Karpas-422 (cell line): Measurements from ENCODE around the gene STRAP. TPM values are rescaled to one million over a fixed set of nuclear protein-coding genes. Genes with fewer than 3 reads are reported as not detected.
A peak's percentile ranks its signal among the peaks of the same experiment; 100 is the strongest.

ENCODE experiments used
- DNase-seq: peaks from one replicate; pipeline ENCODE4 v3.0.0-alpha.2; 2015
- H2AFZ ChIP-seq: fragments of 200-600 bp; sonication (generic); 2 replicates; pipeline ENCODE4 v1.6.1; 2014; ENCODE audit warnings: antibody characterized with exemption, low read length, mixed read lengths
- H3K27ac ChIP-seq: fragments of 200-600 bp; sonication (generic); 2 replicates; pipeline ENCODE4 v1.5.1; 2014; ENCODE audit warnings: mild to moderate bottlenecking, low read length, moderate library complexity
- H3K27me3 ChIP-seq: fragments of 200-600 bp; sonication (generic); 2 replicates; pipeline ENCODE4 v1.6.1; 2014; ENCODE audit warnings: low read length, mixed read lengths
- H3K36me3 ChIP-seq: fragments of 200-600 bp; sonication (generic); 2 replicates; pipeline ENCODE4 v1.6.1; 2014; ENCODE audit warnings: low read length, mixed read lengths; ENCODE audit not compliant: insufficient read depth
- H3K4me1 ChIP-seq: fragments of 200-600 bp; sonication (generic); 2 replicates; pipeline ENCODE4 v1.6.1; 2014; ENCODE audit warnings: mild to moderate bottlenecking, low read length, mixed read lengths
- H3K4me2 ChIP-seq: fragments of 200-600 bp; sonication (generic); 2 replicates; pipeline ENCODE4 v1.6.1; 2014; ENCODE audit warnings: low read length, low read depth, mild to moderate bottlenecking; ENCODE audit not compliant: poor library complexity, severe bottlenecking
- H3K4me3 ChIP-seq: fragments of 200-600 bp; sonication (generic); 2 replicates; pipeline ENCODE4 v1.5.1; 2014; ENCODE audit warnings: mild to moderate bottlenecking, antibody characterized with exemption, low read length, mixed read lengths
- H3K79me2 ChIP-seq: fragments of 200-600 bp; sonication (generic); 2 replicates; pipeline ENCODE4 v1.6.1; 2014; ENCODE audit warnings: mild to moderate bottlenecking, low read length, mixed read lengths
- H3K9ac ChIP-seq: fragments of 200-600 bp; sonication (generic); 2 replicates; pipeline ENCODE4 v1.6.0; 2014; ENCODE audit warnings: low read length
- H3K9me2 ChIP-seq: fragments of 200-600 bp; sonication (generic), shearing (Covaris generic); replicated peaks from 2 replicates; pipeline ENCODE4 v1.6.0; 2014; ENCODE audit warnings: mild to moderate bottlenecking, low read length, moderate library complexity; ENCODE audit not compliant: insufficient read depth
- H3K9me3 ChIP-seq: fragments of 300-700, 200-600 bp; sonication (generic); 2 replicates; pipeline ENCODE4 v1.6.1; 2014; ENCODE audit warnings: low read length, mixed read lengths
- H4K20me1 ChIP-seq: fragments of 200-600 bp; sonication (generic); 2 replicates; pipeline ENCODE4 v1.6.1; 2014; ENCODE audit warnings: mild to moderate bottlenecking, antibody characterized with exemption, low read length, low read depth; ENCODE audit not compliant: insufficient read depth
- total RNA-seq: library from RNA; depleted of rRNA; stranded (reverse); fragments of >200 nt; shearing (Covaris generic); gene quantifications from 2 replicates; pipeline ENCODE4 v1.2.3, GENCODE V29; 2014; ENCODE audit warnings: low replicate concordance

The STRAP gene
- total RNA-seq, 1 experiment from 2014 or later = 89.3 TPM

DNA sequence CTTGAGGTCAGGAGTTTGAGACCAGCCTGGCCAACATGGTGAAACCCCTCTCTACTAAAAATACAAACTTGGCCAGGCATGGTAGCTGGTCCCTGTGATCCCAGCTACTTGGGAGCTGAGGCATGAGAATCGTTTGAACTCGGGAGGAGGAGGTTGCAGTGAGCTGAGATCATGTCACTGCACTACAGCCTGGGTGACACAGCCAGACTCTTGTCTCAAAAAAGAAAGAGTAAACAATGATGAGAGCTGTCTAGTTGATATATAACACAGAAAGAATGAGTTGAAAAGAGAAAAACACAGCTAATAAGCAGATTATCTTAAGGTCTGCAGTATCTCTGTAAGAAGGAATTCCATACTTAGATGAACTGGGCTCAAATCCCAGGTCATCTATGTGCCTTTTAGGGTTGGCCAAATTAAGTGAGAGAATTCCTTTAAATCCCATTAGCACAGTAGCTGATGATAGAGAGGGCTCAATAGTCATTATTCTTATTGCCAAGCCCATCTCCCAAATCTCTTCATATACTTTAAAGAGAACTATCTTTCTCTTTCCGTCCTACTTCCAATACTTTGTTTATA, 31.1 kb upstream of the STRAP start:
- H3K4me2 ChIP-seq = no peak overlapping the region
- H3K9me2 ChIP-seq = no peaks in the 10 kb centered on the region
- no peaks in the 10 kb centered on the region for H3K79me2 ChIP-seq
- DNase-seq = no peak
- no peaks in the 10 kb centered on the region for H4K20me1 ChIP-seq
- no peak overlapping the region for H3K27ac ChIP-seq
- no peaks in the 10 kb centered on the region for H3K4me1 ChIP-seq
- H3K27me3 ChIP-seq = no peaks in the 10 kb centered on the region
- no peak overlapping the region for H3K9ac ChIP-seq
- no peaks in the 10 kb centered on the region for H3K9me3 ChIP-seq
- H3K36me3 ChIP-seq = no peaks in the 10 kb centered on the region
- no peak overlapping the region for H2AFZ ChIP-seq
- no peak overlapping the region for H3K4me3 ChIP-seq

DNA sequence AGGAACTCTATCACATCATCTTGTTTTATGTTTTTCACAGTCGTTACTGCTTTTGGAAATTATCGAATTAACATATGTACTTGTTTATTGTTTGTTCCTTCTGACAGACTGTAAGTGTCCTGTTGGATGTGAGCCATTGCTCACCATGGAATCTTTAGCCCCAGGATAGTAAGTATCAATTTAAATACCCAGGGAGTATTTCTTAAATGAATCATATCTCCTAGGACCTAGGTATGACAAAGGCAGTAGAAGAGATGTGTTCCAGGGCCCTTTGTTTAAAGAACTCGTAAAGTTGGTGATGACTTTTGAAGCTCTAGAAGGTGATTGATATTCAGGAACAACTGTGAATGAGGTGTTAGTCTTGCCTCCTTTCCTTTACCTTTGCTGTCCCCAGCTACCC, 30.3 kb upstream of the STRAP start:
- DNase-seq = no peak
- no peaks in the 10 kb centered on the region for H3K36me3 ChIP-seq
- no peaks in the 10 kb centered on the region for H3K4me1 ChIP-seq

DNA sequence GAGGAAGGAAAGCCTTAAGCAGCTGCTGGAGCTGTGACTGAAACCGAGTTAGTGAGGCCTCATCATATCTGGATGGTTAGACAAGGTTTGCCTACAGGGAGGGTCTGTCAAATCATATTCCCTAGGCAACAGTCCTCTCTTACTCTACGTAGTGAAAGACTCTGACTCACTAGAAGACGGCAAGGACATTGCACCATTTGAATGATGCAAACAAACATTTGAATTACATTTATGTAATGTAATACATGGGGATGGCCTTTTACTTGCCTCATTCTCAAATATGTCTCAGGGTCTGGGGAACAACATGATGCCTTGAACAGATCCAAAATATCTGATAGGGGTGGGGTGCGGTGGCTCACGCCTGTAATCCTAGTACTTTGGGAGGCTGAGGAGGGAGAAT, 29.8 kb upstream of the STRAP start:
- H3K9me2 ChIP-seq = no peaks in the 10 kb centered on the region
- no peaks in the 10 kb centered on the region for H3K79me2 ChIP-seq
- no peaks in the 10 kb centered on the region for H3K36me3 ChIP-seq
- no peak overlapping the region for H2AFZ ChIP-seq
- H3K4me1 ChIP-seq = no peaks in the 10 kb centered on the region
- H3K9ac ChIP-seq = no peak overlapping the region
- no peak overlapping the region for H3K4me3 ChIP-seq
- H3K4me2 ChIP-seq = no peak overlapping the region
- H3K27ac ChIP-seq = no peak overlapping the region
- DNase-seq = no peak
- no peaks in the 10 kb centered on the region for H3K9me3 ChIP-seq
- no peaks in the 10 kb centered on the region for H3K27me3 ChIP-seq
- no peaks in the 10 kb centered on the region for H4K20me1 ChIP-seq

More for the DNA sequence above, 30.3 kb upstream of the STRAP start:
- no peak overlapping the region for H3K4me3 ChIP-seq
- no peak overlapping the region for H2AFZ ChIP-seq
- H3K9me3 ChIP-seq = no peaks in the 10 kb centered on the region
- H3K27me3 ChIP-seq = no peaks in the 10 kb centered on the region
- H3K79me2 ChIP-seq = no peaks in the 10 kb centered on the region
- H3K9ac ChIP-seq = no peak overlapping the region
- H3K27ac ChIP-seq = no peak overlapping the region
- no peak overlapping the region for H3K4me2 ChIP-seq
- H3K9me2 ChIP-seq = no peaks in the 10 kb centered on the region
- no peaks in the 10 kb centered on the region for H4K20me1 ChIP-seq

DNA sequence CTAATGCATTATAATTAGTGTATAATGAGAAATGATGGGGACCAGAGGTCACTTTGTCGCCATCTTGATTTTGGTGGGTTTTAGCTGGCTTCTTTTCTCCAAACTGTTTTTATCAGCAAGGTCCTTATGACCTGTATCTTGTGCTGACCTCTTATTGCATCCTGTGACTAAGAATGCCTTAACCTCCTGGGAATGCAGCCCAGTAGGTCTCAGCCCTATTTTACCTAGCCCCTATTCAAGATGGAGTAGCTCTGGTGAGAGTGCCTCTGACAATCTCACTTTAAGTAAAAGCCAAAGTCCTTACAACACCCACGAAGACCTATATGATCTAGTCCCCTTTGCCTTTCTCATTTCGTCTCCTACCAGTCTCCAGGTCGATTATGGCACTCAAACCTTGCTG, 28.3 kb upstream of the STRAP start:
- Histone ChIP-seq H3K4me3 (no peak overlapping the region), H2AFZ (no peak overlapping the region), H3K9me3 (no peaks in the 10 kb centered on the region), H3K79me2 (no peaks in the 10 kb centered on the region), H3K4me1 (no peaks in the 10 kb centered on the region), H3K9ac (no peak overlapping the region), H3K9me2 (no peaks in the 10 kb centered on the region), H4K20me1 (no peaks in the 10 kb centered on the region), H3K4me2 (no peak overlapping the region), H3K36me3 (no peaks in the 10 kb centered on the region), H3K27ac (no peak overlapping the region), H3K27me3 (no peaks in the 10 kb centered on the region)
- no peak for DNase-seq

DNA sequence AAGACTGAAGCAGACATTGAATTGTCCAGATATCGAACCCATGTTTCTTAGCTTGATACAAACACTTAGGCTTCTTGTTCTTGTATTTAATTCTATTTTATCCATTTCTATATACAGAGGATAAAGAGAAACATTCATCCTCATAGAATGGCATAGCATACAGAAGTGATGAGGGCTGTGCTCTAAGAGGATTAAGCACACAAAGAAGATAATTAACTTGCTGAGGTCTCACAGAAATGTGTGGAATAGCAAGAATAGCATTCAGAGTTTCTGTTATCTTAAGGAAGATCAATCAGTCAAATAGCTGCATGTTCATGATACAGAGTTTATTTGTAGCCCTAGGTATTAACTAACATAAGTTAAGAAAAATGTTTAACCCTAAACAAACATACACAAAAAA, 27.3 kb upstream of the STRAP start:
- Histone ChIP-seq H3K4me3 (no peak overlapping the region), H3K9ac (no peak overlapping the region), H3K36me3 (no peaks in the 10 kb centered on the region), H3K27me3 (no peaks in the 10 kb centered on the region), H3K79me2 (no peaks in the 10 kb centered on the region), H2AFZ (no peak overlapping the region), H4K20me1 (no peaks in the 10 kb centered on the region), H3K9me3 (no peaks in the 10 kb centered on the region), H3K27ac (no peak overlapping the region), H3K9me2 (no peaks in the 10 kb centered on the region), H3K4me1 (no peaks in the 10 kb centered on the region), H3K4me2 (no peak overlapping the region)
- DNase-seq = no peak

DNA sequence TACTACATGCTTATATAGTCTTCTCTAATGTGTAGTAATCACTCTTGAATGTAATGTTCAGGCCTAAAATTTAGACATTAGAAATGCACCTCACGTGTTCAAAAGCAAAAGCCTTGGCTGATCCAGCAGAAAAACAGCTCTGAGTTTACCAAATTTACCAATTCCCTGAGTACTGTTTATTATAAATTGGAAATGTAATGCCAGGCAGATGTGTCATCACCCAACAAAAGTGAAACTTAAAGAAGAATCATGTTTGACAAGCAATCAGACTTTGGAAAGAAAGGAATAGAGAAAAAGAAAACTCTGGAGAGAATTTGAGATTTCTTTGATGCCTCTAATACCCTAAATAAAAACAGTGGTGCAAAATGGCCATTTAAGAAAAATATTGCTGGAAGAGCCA, 26.5 kb upstream of the STRAP start:
- Histone ChIP-seq H3K9me2 (no peaks in the 10 kb centered on the region), H3K27ac (no peak overlapping the region), H3K36me3 (no peaks in the 10 kb centered on the region), H3K79me2 (no peaks in the 10 kb centered on the region), H4K20me1 (no peaks in the 10 kb centered on the region), H3K4me2 (no peak overlapping the region), H3K9me3 (no peaks in the 10 kb centered on the region), H3K9ac (no peak overlapping the region), H3K4me1 (no peaks in the 10 kb centered on the region), H3K4me3 (no peak overlapping the region), H2AFZ (no peak overlapping the region), H3K27me3 (no peaks in the 10 kb centered on the region)
- DNase-seq = no peak

DNA sequence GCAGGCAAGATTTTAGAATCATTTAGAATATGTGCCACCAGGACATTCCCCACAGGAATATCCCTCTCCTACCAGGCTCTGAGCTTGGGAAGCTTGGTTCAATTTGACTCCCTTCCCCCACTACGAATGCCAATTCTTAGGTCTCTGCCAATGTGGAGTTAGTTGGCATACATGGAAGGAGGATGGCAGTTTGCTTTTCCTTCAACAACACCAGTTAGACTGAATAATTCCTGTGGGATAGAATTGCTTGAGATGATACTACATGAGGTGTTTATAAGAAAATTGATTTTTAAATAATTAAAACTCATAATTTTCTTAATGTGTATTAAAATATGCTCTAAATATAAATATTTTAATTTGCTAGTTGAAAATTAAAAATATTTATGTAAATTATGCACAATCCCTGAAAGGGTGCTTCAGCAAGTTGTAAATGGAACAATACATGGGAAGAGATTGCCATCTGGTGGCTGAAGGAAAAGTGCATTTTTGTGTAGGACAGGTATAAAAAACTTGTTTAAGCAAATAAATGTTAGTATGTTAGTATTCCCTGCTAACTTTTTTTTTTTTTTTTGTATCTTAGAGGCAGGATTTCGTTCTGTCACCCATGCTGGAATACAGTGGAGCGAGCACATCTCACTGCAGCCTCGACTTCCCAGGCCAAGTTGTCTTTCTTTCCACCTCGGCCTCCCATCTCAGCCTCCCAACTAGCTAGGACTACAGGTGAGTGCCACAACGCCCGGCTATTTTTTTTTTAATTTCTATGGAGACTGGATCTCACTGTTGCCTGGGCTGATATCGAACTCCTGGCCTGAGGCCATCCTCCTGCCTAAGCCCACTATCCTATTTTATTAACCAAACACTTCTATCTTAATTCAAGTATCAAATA, 25.8 kb upstream of the STRAP start:
- H3K4me3 ChIP-seq = no peak overlapping the region
- H3K4me1 ChIP-seq = no peaks in the 10 kb centered on the region
- peak; percentile 85 for DNase-seq
- no peaks in the 10 kb centered on the region for H4K20me1 ChIP-seq
- no peaks in the 10 kb centered on the region for H3K27me3 ChIP-seq
- H3K4me2 ChIP-seq = no peak overlapping the region
- no peak overlapping the region for H2AFZ ChIP-seq
- H3K9ac ChIP-seq = no peak overlapping the region
- no peaks in the 10 kb centered on the region for H3K9me3 ChIP-seq
- H3K27ac ChIP-seq = no peak overlapping the region
- no peaks in the 10 kb centered on the region for H3K9me2 ChIP-seq
- H3K36me3 ChIP-seq = no peaks in the 10 kb centered on the region
- no peaks in the 10 kb centered on the region for H3K79me2 ChIP-seq

DNA sequence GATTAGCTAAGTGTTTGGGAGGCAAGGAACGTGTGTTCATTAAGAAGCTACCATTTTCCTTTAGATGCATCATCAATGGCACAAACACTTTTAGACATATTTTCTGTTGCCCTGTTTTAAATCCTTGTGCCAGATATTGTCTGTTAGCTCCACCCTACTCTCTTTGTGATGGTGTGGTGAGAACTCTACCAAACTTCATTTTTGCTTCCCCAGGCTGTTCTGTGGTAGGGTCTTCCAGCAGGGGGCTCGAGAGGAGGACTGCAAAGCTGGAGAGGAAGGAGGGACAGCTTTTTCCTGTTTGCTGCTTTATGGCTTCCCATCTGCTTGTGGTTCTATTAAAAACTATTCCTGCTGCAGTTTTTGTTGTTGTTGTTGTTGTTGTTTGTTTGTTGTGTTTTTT, 23.8 kb upstream of the STRAP start:
- no peaks in the 10 kb centered on the region for H3K4me1 ChIP-seq
- H3K79me2 ChIP-seq = no peaks in the 10 kb centered on the region
- no peaks in the 10 kb centered on the region for H3K9me2 ChIP-seq
- no peaks in the 10 kb centered on the region for H3K9me3 ChIP-seq
- H3K27ac ChIP-seq = no peak overlapping the region
- H3K4me3 ChIP-seq = no peak overlapping the region
- DNase-seq = no peak
- H3K36me3 ChIP-seq = no peaks in the 10 kb centered on the region
- H4K20me1 ChIP-seq = no peaks in the 10 kb centered on the region
- no peaks in the 10 kb centered on the region for H3K27me3 ChIP-seq
- no peak overlapping the region for H2AFZ ChIP-seq
- no peak overlapping the region for H3K4me2 ChIP-seq
- no peak overlapping the region for H3K9ac ChIP-seq
